ENCODE results near the gene KRTAP5-5. TPM values are rescaled to one million over a fixed set of nuclear protein-coding genes. Genes with fewer than 3 reads are reported as not detected.
A peak's percentile ranks its signal among the peaks of the same experiment; 100 is the strongest.
"Not testable (repeated sequence)": the region's sequence is repeated elsewhere in the genome, so short reads cannot be mapped to it uniquely, and the experiment has no call there.

KRTAP5-5 gene
- total and polyA plus RNA-seq, 8 donors = 0.19 TPM; not detected in 7

- H3K27ac ChIP-seq = no peak overlapping the region
- WGBS, 2 donors = 77 to 80% methylated on average over 6 of the region's 6 CpGs
- no peaks in the 10 kb centered on the region for H3K36me3 ChIP-seq
- no peaks in the 10 kb centered on the region for H3K27me3 ChIP-seq
- DNase-seq = no peak
- no peak for FAIRE-seq
- ATAC-seq = no peak
- no peaks in the 10 kb centered on the region for H3K4me1 ChIP-seq
- no peak for TF ChIP-seq CTCF (IDR thresholded peaks at IDR 0.05)
- intact Hi-C loops (cut with DNase I) = no loop called here
- H3K4me3 ChIP-seq = no peak overlapping the region
- H3K9me3 ChIP-seq = no peaks in the 10 kb centered on the region
These were observed 30.8 kb upstream of the KRTAP5-5 start for GRCh38 chr11:1598816-1599215.

GRCh38 chr11:1600626-1601025 lies 28.9 kb upstream of the KRTAP5-5 start:
- intact Hi-C loops (cut with DNase I) = no loop called here
- H3K4me3 ChIP-seq = no peak overlapping the region
- no peak for DNase-seq
- no peak for TF ChIP-seq CTCF (IDR thresholded peaks at IDR 0.05)
- FAIRE-seq = no peak
- no peak overlapping the region for H3K27ac ChIP-seq
- H3K9me3 ChIP-seq = no peaks in the 10 kb centered on the region
- H3K27me3 ChIP-seq = no peaks in the 10 kb centered on the region
- H3K36me3 ChIP-seq = no peaks in the 10 kb centered on the region
- no peaks in the 10 kb centered on the region for H3K4me1 ChIP-seq
- 48 to 54% methylated on average over 5 of the region's 5 CpGs for WGBS, 2 donors
- peak in 3 of 4 donors; percentile 13 to 41 (median 39) for ATAC-seq

GRCh38 chr11:1601663-1602062 lies 27.9 kb upstream of the KRTAP5-5 start:
- ATAC-seq = peak in 1 of 4 donors; percentile 50
- H3K4me3 ChIP-seq; DNase-seq; H3K4me1 ChIP-seq; intact Hi-C loops (cut with DNase I); H3K36me3 ChIP-seq; FAIRE-seq; H3K27ac ChIP-seq; H3K27me3 ChIP-seq; H3K9me3 ChIP-seq: not testable (repeated sequence)
- 45 to 59% methylated on average over 3 of the region's 3 CpGs for WGBS, 2 donors

- intact Hi-C loops (cut with DNase I) = no loop called here
- Histone ChIP-seq H3K4me3 (no peak overlapping the region), H3K27ac (no peak overlapping the region), H3K27me3 (no peaks in the 10 kb centered on the region), H3K4me1 (no peaks in the 10 kb centered on the region), H3K9me3 (no peaks in the 10 kb centered on the region), H3K36me3 (no peaks in the 10 kb centered on the region)
- WGBS, 2 donors = 63 to 65% methylated on average over 1 of the region's 1 CpG
- no peak for FAIRE-seq
- no peak for ATAC-seq
- DNase-seq = no peak
- TF ChIP-seq CTCF (IDR thresholded peaks at IDR 0.05) = no peak
These were observed 25.9 kb upstream of the KRTAP5-5 start for GRCh38 chr11:1603629-1604028.

GRCh38 chr11:1604181-1604580 lies 25.4 kb upstream of the KRTAP5-5 start:
- no peaks in the 10 kb centered on the region for H3K36me3 ChIP-seq
- H3K27ac ChIP-seq = no peak overlapping the region
- no peak overlapping the region for H3K4me3 ChIP-seq
- H3K27me3 ChIP-seq = no peaks in the 10 kb centered on the region
- WGBS, 2 donors = 82 to 84% methylated on average over 11 of the region's 11 CpGs
- intact Hi-C loops (cut with DNase I) = no loop called here
- H3K9me3 ChIP-seq = no peaks in the 10 kb centered on the region
- no peaks in the 10 kb centered on the region for H3K4me1 ChIP-seq
- FAIRE-seq (no peak), DNase-seq (no peak), ATAC-seq (no peak)
- TF ChIP-seq CTCF (IDR thresholded peaks at IDR 0.05) = no peak

- no peak overlapping the region for H3K4me3 ChIP-seq
- 84 to 87% methylated on average over 7 of the region's 7 CpGs for WGBS, 2 donors
- no peaks in the 10 kb centered on the region for H3K27me3 ChIP-seq
- H3K4me1 ChIP-seq = no peaks in the 10 kb centered on the region
- DNase-seq (no peak), FAIRE-seq (no peak), ATAC-seq (no peak)
- no peaks in the 10 kb centered on the region for H3K36me3 ChIP-seq
- H3K9me3 ChIP-seq = no peaks in the 10 kb centered on the region
- intact Hi-C loops (cut with DNase I) = no loop called here
- no peak for TF ChIP-seq CTCF (IDR thresholded peaks at IDR 0.05)
- no peak overlapping the region for H3K27ac ChIP-seq
These were observed 24.9 kb upstream of the KRTAP5-5 start for GRCh38 chr11:1604711-1605110.

- H3K4me1 ChIP-seq; FAIRE-seq; H3K36me3 ChIP-seq; intact Hi-C loops (cut with DNase I); H3K4me3 ChIP-seq; ATAC-seq; H3K27ac ChIP-seq; H3K27me3 ChIP-seq; H3K9me3 ChIP-seq; DNase-seq: not testable (repeated sequence)
- 84 to 86% methylated on average over 13 of the region's 13 CpGs for WGBS, 2 donors
These were observed 23.7 kb upstream of the KRTAP5-5 start for GRCh38 chr11:1605923-1606322.

- ATAC-seq; FAIRE-seq; intact Hi-C loops (cut with DNase I); H3K9me3 ChIP-seq; H3K36me3 ChIP-seq; H3K4me1 ChIP-seq; H3K27me3 ChIP-seq; H3K27ac ChIP-seq; H3K4me3 ChIP-seq; DNase-seq: not testable (repeated sequence)
- WGBS, 2 donors = 64 to 69% methylated on average over 18 of the region's 18 CpGs
These were observed 22.3 kb upstream of the KRTAP5-5 start for GRCh38 chr11:1607156-1607845.

Measured in pancreas (tissue), 10 donors.